HG02981 (cell line): ENCODE results near the gene SLC4A5.

Experiments used
- ATAC-seq: cut with Tn5 transposase; IDR thresholded peaks from one replicate; pipeline ENCODE4 v1.9.1; 2021; ENCODE audit warnings: mild to moderate bottlenecking, moderate library complexity; ENCODE audit not compliant: unreplicated experiment

The SLC4A5 gene

DNA sequence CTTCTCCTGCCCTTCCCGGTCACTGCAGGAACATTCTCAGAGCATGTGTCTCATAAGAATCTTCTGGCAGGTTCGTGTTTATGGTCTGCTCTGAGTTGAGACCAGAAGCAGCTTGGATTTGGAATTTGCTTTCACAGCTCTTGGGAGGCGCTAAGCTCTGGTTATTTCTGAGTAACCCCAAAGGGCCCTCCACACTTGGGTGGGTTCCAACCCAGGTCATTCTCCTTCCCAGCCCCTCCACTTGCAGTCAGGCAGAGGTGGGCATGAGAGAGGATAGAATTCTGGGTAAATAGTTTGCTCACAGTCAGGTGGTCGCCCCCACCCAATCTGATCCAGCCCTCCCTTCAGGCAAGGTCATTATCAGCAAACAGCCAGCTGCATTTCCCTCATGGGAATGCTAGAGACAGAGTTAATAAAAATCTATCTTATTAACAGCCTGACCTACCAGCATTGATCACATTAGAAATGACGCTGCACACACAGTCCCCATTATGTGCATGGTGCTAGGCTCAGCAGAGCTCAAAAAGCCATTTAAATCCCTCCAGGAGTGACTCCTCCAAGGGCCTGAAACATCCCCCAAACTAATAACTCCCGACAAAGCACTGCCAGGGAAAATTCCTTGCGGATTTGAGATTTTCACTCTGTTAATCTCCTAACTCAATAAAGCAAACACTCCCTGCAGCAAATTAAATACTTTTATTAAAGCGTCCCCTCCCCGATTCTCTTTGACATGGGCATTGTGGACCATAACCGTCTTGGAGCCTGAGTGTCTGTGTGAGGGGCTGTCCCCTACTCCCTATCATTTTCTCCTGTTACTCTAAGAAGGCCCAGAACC, 61.9 kb downstream of the SLC4A5 start:
- no peak for ATAC-seq

DNA sequence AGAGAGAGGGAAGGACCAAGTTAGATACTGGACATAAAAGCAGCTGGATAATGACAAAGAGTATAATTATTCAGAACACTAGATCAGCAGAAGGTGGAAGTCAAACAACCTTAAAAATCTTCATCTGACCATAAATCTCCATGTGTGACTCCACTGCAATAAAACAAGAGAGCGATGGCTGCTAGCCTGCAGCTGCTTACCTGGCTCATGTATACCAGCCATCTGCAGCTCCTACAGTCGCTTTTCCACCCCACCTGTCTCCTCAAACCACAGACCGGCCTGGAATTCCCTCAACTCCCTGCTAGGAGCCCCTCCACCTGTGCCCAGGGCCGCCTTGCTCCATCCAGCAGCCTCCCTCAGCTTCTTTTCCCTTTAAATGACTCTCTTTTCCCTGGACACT, 64.5 kb downstream of the SLC4A5 start:
- no peak for ATAC-seq

DNA sequence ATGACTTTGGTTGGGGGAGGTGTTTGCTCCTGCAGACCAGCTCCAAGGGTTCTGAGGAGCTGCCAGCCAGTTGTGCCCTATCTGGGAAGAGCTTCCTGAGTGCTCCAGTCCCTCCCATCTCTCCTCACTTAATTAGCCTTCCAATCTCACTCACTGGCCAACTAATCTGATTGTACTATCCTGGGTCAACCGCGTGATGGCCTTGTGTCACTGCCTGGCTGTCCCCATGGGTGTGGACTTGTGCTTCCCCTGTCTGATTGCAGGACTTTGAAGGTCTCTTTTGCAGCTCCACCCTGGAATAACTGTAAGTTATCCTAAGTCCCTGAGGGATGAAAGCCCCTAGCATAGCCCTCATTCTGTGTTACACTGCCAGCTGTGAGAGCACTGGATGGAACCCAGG, 65.0 kb downstream of the SLC4A5 start:
- ATAC-seq, result no peak

DNA sequence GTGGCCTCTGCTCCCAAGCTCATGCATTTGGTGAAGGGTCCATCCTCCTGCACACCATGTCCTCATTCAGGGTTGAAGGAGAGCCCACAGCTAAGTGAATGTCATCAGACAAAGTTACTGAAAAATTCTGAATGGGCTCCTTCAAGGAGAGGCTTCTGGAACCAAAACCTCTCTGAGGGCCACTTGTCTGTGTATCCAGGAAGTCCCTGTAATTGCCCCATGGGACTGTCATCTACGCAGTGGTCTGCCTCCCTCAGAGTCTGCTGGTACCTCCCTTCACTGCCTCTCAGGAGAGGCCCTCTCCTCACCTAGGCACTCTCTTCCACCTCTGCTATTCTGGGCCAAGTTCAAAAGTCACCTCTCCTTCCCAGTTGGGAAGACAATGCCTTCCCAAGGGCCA, 68.0 kb downstream of the SLC4A5 start:
- no peak for ATAC-seq

DNA sequence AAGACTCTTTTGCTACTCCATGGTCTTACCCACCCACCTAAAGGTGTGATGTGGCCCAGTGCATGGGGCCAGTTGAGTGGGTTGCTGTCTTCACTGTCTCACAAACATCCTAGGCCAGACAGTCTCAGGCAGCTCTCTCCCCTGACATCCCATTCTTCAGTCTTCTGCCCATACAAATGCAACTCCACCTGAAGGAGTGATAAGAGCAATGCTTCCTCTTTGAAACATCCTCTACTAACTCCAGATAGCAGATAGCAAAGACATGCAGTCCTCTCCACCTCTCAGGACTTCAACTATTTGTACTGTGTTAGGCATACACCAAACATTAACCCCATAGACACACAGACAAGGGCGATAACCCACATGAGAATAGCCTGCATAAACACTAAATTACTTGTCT, 73.5 kb downstream of the SLC4A5 start:
- no peak for ATAC-seq

DNA sequence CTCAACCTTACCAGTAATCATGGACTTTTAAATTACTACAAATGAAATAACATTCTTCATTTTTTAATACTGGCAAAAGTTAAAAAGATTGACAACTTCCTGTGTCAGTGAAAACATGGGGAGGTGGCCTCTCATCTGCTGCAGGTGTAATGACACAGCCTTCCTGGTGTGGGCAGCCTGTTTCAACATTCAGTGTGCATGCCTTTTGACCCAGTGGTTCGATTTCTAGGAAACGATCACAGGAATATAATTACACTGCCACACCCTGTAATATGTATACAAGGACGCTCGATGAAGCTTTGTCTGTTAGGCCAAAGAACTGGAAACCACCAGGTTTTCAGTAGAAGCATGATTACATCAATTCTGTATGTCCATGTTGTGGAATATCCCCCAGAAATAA, 76.1 kb downstream of the SLC4A5 start:
- no peak for ATAC-seq

DNA sequence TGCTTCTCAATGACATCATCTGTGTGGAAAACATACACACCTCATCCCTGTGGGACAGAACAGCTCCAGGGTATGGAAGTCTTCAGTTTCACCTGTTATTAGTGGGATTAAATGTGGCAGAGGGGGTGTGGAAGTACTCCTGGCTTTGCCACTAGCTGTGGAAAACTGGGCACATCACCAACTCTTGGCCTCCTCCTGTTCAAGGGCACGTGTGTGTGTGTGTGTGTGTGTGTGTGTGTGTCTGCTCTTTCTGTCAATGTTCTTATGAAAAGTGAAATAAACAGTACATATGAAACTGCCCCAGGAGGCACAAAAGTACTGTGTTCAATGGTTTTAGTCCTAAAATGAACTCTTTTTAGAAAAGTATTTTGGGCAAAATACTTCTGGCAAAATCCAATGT, 78.9 kb downstream of the SLC4A5 start:
- no peak for ATAC-seq

DNA sequence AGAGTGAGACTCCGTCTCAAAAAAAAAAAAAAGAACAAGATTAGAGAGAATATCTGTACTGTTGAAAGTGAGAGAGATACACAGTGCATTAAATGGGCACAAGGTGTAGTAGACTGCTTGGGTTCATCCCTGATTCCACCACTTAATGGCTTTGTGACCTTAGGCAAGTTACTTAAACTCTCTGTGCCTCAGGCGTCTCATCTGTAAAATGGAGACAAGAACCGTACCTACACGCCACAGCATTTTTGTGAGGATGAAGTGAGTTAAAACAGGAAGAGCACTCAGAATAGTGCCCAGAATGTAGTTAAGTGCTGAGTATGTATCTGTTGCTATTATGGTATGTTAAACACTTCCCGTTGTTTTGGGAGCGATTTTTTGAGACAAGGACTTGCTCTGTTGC, 80.5 kb downstream of the SLC4A5 start:
- no peak for ATAC-seq

DNA sequence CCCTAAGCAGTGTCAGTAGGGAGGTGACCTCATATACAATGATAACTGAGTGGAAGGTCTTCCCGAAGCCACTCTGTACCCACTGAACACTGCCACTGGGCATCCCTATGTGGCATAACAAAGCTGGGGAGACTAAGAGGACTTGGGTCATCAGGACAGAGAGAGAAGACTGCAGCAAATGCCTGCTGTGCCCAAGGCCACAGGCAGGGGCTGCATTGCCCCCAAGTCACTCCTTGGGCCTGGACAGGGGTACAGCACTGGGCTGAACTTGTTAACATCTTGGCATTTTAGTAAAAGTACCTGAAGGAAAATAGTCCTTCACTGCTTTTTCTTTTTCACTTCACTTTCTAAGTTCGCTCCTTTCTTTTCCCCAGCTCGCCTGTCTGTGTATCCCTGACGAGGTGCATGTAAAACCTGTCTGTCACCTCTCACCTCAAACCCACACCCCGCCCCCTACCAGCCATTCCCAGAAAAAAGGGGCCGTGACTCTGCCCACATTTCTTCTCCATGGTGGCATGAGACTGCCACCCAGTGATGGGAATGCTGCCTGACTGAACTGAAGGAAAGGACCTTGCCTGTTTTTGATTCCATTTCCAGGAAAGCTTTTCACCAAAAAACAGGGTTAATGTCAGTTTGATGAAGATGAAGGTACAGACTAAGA, 81.9 kb downstream of the SLC4A5 start:
- no peak for ATAC-seq

DNA sequence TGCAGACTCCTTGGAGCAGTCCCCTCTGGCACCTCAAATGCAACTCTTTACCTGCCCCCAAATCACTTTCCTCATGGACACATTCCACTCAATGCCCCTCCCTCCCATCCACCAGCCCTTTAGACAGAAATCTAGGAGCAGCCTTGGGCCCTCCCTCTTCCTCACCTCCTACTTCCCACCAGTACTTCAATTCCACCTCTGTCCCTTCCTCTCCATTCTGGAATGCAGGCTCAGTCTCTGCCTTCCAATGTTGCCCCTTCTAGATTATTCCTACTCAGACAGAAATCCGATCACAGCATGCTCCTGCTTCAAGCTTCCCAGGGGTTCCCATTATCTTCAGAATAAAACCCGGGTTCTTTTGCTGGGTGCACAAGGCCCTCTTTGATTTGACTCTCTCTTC, 82.7 kb downstream of the SLC4A5 start:
- no peak for ATAC-seq

DNA sequence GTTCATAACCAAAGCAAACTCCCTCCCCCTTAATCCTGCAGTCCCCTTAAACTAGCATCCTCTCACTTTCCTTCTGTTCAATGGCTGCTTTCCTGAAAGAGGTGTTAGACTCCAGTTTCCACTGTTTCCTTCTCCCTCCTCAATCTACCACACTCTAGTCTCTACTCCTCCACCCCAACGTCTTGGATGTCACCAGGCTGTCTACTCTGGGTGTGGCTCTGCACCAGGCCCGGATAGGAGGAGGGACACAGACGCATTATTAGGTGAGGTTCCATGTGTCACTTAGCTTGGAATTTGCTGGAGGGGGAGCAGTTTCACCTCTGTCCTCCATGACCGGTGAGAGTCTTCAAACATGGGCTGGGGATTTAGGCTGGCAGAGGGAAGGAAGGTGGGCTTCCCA, 83.5 kb downstream of the SLC4A5 start:
- no peak for ATAC-seq

DNA sequence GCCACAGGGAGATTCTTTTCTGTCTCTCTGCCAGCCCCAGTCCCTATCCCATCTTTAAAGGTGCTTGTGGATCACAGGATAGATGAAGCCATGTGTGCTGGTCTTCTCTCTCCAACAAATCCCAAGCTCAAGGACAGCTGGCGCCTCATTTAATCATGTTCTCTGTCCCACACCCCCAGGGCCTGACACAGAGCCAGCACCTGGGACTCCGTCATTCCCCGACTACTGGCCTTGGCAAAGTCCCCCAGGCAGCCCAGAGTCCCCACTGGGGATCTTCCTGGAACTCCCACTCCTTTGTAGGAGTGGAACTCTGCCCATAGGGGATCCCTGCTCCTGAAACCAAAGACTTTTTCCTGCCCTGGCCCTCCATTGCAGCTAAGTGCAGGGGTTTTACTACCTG, 84.0 kb downstream of the SLC4A5 start:
- ATAC-seq, result no peak

DNA sequence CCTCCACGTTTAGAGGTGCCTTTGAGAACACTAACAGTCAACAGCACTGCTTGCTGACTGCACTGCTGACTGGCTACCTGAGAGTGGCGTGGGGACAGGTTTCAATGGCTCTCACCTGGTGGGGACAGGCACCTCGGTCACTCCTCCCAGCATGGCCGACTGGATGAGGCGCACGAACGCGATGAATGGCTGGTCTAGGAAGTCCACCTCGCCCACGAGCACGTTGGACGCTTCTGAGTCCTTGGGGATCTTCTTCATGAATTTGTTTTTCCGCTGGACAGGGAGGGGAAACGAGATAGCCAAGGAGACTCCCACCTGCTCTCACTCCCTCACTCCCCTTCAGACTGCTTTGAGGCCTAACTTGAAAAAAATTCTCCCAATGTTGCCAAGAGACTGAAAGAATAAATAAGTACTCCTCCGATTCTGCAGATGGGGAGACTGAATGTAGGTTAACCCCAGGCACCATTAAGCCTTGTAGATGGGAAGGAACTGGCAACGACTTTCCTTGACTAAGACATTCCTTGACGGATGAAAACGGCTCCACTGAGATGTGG, 87.5 kb downstream of the SLC4A5 start:
- ATAC-seq, result no peak

DNA sequence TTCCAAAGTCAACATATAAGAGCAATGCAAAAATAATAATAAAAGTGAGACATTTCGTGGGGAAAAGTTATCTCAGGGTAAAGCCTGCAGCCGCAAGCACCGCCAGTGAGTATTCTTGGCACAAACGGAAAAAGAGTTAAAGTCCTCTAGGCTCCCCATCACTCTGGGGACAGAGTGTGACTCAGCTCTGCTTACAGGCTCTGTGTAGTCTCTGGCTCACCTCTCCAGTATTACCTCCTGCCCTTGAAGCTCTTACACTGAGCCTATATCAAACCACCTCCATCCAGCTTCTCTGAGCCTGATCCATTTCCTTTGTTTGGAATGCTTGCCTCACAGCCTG, 89.3 kb downstream of the SLC4A5 start:
- ATAC-seq, result no peak

DNA sequence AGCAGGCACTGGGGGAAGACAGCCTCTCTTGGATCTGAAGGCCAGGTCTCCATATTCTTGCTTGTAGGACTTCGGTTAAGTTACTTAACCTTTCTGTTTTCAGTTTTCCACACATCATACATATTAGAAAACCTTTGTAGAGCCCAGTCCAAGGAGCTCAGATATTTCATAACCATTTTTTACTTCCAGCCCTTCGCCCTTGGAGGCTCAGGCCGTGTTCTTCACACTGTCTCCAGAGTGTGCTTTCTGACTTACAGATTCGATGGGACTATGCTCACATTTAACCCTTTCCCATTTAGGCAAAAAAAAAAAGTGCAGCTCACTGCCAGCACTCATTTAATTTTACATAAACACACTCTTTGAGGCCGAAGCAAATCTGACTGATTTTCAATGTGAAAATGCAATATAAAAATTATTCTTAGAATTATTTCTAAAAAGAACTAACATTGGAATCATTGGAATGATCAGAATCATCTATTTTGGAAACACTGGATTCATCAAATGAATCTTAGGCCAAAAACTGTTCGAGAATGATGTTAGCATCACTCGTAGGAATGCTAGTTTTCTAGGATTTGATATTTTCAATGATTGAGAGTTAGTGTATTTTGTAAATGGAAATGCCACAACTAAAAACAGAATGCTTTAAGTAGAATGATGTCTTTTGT, 89.8 kb downstream of the SLC4A5 start:
- no peak for ATAC-seq

DNA sequence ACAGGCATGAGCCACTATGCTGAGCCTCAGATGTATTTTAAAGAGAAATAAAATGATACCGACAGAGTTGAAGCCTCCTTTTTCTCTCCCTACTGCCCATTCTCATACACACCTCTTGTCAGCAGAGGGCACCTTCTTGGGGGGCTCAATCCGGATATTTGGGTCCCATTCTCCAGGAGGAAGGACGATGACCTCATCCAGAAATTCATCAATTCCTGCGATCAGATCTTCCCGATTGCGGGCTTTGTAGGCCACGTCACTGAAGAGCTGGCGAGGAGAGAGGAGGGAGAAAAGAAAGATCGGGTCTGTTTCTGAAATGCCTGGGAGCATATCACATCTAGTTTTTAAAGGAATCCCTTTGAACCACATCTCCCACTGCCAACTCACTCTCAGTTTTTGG, 90.4 kb downstream of the SLC4A5 start:
- ATAC-seq, result no peak

DNA sequence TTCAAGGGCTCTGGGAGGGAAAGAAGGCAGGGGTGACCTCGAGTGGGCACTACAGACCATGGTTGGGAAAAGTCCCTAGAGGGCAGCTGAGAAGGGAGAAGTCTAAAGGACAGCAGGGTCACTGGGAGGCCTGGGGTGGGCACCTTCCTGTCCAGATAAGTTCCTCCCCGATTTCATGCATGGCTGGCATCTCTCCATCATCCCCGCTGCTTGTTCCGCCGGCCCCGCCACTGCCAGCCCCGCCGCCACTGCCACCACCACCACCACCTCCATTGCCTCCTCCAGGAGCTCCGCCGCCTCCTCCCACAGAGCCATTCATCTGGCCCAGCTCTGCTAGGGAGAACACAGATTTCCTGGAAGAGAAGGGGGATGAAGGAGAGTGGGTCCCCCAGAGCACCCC, 91.2 kb downstream of the SLC4A5 start:
- no peak for ATAC-seq

DNA sequence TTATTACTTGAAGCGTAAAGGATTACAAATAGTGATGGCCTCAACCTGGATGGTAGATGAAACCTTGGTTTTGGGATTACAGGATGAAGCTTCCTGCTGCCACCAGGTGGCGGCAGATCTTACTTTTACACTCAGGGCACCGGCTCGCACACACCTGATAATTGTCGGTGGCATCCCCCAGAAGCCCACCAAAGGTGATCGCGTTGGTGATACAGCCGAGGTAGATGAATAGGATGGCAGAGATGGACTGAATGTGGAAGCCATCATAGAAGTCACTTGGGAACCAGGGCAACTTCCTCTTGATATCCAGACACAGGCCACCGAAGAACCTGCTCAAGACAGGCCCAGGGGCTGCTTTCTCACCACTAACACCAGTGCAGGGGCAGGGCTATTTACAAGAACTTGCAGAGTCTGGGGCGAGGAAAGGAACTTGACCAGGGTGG, 93.0 kb downstream of the SLC4A5 start:
- ATAC-seq, result no peak

DNA sequence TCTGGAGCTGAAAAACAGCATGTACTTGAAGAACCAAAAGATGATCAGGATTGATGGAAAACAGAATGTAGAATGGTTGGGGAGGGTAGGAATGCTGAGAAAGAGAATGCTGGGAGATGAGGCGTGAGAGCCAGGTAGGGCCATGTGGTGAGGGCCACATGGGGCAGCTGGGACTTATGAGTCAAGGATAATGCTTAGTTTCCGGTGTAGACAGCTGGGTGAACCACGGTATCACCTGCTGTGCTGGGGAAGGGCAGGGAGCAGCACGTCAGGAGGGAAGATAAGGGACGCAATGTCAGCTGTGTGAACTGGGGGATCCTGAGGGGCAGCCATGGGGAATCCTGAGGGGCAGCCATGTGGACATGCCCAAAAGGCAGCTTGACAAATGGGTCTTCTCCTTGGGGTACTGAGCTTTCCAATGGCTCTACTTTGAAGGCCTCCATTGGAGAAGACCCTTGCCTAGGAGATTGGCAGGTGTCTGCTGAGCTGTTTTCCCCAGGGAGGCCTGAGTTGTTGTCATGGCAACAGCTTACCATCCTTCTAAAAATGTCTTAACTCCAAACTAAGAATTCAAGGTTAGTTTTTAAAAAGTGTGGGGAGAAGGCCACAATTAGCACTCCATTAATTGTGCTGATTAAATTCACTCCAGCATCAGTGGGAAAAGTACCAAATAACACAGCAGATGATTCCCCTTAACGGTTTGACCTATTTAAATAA, 93.7 kb downstream of the SLC4A5 start:
- no peak for ATAC-seq

DNA sequence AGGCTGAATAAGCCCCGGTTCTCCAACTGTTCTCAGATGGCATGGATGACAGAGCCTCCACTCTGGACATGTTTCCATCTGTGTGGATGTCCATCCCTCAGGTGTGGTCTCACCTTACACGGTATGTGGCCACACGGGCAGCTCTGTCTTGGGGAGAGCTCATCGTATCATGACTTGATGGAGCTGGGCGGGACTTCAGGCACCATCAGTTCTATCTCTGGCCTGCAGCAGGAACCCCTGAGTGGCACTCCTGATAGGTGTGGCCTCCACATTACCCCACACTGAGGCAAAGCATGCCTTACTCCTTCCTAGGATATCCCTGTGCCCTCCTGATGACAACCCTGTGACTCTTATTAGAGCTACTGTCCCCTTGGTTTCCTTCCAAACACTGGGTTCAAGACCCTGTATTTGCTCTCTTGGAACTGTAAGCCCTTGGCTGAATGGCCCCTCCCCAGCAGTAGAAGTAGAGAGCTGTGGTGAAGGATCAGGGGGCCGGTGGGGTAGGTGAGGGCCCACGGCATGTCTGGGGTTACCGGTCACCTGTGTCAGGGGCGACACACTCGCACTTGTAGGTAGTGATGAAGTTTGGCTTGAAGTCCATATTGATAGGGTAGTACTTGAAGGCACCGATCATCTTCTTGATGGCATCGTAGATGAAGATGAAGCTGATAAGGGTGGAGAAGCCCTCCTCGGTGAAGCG, 96.6 kb downstream of the SLC4A5 start:
- ATAC-seq, result no peak

DNA sequence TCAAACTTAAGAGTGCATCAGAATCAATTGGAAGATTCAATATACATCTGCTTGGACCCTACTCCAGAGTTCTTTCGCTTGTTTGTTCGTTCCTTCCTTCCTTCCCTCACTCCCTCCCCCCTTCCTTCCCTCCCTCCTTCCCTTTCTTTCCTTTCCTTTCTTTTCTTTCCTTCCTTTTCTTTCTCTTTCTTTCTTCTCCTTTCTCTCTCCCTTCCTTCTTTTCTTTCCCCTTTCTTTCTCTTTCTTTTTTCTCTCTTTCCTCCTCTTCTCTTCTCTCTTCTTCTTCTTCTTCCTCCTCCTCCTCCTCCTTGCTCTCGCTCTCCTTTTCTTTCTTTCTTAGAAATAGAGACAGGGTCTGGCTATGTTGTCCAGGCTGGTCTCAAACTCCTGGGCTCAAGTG, 98.9 kb downstream of the SLC4A5 start:
- no peak for ATAC-seq
